Ascending aorta (tissue), 2 donors: ENCODE measurements around the gene BRAT1. TPM values are rescaled to one million over a fixed set of nuclear protein-coding genes. Genes with fewer than 3 reads are reported as not detected.

Source experiments
- DNase-seq, 2 donors: peaks; one replicate each; pipeline ENCODE4 v3.0.0-alpha.2; 2019; ENCODE audit warnings: low spot score in 2 of 2
- H3K27ac ChIP-seq, 2 donors: fragments of 200-600 bp; sonication (generic); one replicate each; pipeline ENCODE4 v1.5.1; 2016 to 2017; ENCODE audit warnings: mild to moderate bottlenecking in 1 of 2
- H3K27me3 ChIP-seq: fragments of 200-600 bp; sonication (generic); one replicate; pipeline ENCODE4 v1.5.1; 2017
- H3K36me3 ChIP-seq, 2 donors: fragments of 200-600 bp; sonication (generic); one replicate each; pipeline ENCODE4 v1.5.1; 2016
- H3K4me1 ChIP-seq, 2 donors: fragments of 200-600 bp; sonication (generic); one replicate each; pipeline ENCODE4 v1.5.1; 2016 to 2017; ENCODE audit warnings: mild to moderate bottlenecking in 1 of 2
- H3K4me3 ChIP-seq, 2 donors: fragments of 200-600 bp; sonication (generic); one replicate each; pipeline ENCODE4 v1.5.1; 2016 to 2017; ENCODE audit warnings: mild to moderate bottlenecking in 1 of 2
- H3K9me3 ChIP-seq, 2 donors: fragments of 200-600 bp; sonication (generic); one replicate each; pipeline ENCODE4 v1.5.1; 2016
- intact Hi-C: fragments of 100-400 bp; cut with DNase I; formaldehyde crosslinking; loops from one replicate; pipeline ENCODE4 v1.15.1; 2023
- total RNA-seq: library from RNA; depleted of rRNA; stranded (reverse); fragments of >200 nt; gene quantifications from one replicate; pipeline ENCODE4 v1.1.0, GENCODE V29; 2016
- TF ChIP-seq, protein P1 (sequence below), 3 experiments: fragments of 200-600 bp in 2 of 3; fragments of 450-650 bp in 1 of 3; sonication (generic) in 2 of 3; IDR thresholded peaks; one replicate each; pipeline ENCODE4 v1.5.1; 2016 to 2019; ENCODE audit warnings: antibody characterized with exemption in 3 of 3, mild to moderate bottlenecking in 1 of 3, moderate library complexity in 1 of 3

BRAT1 gene
- total RNA-seq, 1 donor from 2014 or later, result 84.0 TPM

- intact Hi-C loops, result no loop called here
- DNase-seq, result no peak
- Histone ChIP-seq H3K36me3 (peaks cover 5 to 22% of the 10 kb centered on the region in 2 donors), H3K4me3 (no peak overlapping the region), H3K27ac (no peak overlapping the region), H3K27me3 (no peaks in the 10 kb centered on the region), H3K9me3 (no peaks in the 10 kb centered on the region), H3K4me1 (no peaks in the 10 kb centered on the region)
- TF ChIP-seq, protein P1, sequence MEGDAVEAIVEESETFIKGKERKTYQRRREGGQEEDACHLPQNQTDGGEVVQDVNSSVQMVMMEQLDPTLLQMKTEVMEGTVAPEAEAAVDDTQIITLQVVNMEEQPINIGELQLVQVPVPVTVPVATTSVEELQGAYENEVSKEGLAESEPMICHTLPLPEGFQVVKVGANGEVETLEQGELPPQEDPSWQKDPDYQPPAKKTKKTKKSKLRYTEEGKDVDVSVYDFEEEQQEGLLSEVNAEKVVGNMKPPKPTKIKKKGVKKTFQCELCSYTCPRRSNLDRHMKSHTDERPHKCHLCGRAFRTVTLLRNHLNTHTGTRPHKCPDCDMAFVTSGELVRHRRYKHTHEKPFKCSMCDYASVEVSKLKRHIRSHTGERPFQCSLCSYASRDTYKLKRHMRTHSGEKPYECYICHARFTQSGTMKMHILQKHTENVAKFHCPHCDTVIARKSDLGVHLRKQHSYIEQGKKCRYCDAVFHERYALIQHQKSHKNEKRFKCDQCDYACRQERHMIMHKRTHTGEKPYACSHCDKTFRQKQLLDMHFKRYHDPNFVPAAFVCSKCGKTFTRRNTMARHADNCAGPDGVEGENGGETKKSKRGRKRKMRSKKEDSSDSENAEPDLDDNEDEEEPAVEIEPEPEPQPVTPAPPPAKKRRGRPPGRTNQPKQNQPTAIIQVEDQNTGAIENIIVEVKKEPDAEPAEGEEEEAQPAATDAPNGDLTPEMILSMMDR (IDR thresholded peaks at IDR 0.05), result no peak
Measured at GRCh38 chr7:2582006-2582735, 26.8 kb upstream of the BRAT1 start.

DNA sequence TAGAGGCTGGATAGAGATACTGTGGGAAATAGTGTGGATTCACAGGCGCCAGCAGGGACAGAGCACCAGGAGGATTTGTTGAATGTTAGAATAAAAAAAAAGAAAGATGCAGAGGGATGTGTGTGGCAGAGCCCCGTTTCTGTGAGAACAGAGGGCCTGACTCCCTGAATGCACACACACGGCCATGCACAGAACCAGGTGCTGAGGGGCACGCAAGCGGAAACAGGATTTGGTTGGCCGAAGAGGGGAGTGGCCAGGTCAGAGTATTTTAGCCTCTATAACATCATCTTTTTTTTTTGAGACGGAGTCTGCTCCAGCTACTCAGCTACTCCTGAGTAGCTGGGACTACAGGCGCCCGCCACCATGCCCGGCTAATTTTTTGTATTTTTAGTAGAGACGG is 25.3 kb upstream of the BRAT1 start:
- TF ChIP-seq, protein P1 (IDR thresholded peaks at IDR 0.05), result no peak
- intact Hi-C loops, result no loop called here
- Histone ChIP-seq H3K9me3 (no peaks in the 10 kb centered on the region), H3K27me3 (no peaks in the 10 kb centered on the region), H3K27ac (no peak overlapping the region), H3K4me1 (no peaks in the 10 kb centered on the region), H3K36me3 (peaks cover 5 to 14% of the 10 kb centered on the region in 2 donors), H3K4me3 (no peak overlapping the region)
- DNase-seq, result no peak

DNA sequence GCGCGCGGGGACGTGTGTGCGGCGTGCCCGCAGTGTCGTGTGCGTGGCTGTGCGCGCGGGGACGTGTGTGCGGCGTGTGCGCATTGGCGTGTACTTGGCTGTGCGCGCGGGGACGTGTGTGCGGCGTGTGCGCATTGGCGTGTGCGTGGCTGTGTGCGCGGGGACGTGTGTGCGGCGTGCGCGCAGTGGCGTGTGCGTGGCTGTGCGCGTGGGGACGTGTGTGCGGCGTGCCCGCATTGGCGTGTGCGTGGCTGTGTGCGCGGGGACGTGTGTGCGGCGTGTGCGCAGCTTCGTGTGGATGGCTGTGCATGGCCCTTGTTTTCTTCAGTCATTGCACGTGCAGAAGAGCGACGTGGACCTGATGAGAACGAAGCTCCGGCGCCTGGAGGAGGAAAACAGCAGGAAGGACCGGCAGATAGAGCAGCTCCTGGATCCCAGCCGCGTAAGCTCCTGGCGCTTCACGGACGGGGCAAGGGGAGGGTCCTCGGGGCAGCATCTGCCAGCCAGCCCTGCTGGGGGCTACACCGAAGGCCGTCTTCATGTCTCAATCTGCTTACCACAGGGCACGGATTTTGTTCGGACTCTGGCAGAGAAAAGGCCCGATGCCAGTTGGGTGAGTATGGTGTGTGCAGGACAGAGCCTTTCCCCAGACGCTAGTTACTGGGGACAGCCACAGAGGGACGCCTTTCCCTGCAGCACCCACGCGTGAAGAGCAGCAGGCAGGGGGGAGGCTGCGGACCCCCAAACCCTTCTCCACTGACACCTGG is 22.8 kb upstream of the BRAT1 start:
- Histone ChIP-seq H3K36me3 (peaks cover 6 to 16% of the 10 kb centered on the region in 2 donors), H3K27ac (no peak overlapping the region), H3K27me3 (no peaks in the 10 kb centered on the region), H3K4me1 (no peaks in the 10 kb centered on the region), H3K4me3 (no peak overlapping the region), H3K9me3 (no peaks in the 10 kb centered on the region)
- TF ChIP-seq, protein P1 (IDR thresholded peaks at IDR 0.05), result no peak
- intact Hi-C loops, result no loop called here
- no peak for DNase-seq

- TF ChIP-seq, protein P1 (IDR thresholded peaks at IDR 0.05), result no peak
- peaks cover 15 to 25% of the 10 kb centered on the region in 2 donors for H3K36me3 ChIP-seq
Measured at GRCh38 chr7:2576742-2577491, 21.6 kb upstream of the BRAT1 start.

DNA sequence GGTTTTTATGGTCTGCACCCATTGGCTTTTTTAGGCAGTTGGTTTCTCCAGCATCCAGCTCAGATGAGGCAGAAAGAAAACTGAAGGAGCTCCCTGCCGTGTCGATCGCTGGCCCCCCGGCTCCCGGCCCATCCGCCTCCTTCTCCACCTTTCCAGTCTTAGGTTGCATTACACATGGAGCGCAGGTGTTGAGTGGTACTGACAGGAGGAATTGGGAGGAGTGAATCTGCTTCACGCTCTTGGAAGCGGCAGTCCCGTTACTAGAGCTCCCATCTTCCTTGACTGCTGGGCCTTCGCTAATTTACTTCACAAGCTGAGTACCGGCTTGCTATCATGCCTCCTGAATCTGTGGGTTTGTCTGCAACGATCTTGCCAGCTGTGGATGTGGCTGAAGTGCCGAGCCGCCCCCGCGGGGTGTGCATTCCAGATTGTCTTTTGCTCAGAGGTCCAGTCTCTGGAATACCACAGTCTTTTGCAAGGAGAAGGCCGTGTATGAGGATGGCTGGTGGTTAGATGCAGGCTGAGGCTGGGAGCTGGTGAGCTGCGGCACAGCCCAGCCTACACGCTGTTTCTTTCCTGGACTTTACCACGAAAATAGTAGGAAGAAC is 20.5 kb upstream of the BRAT1 start:
- Histone ChIP-seq H3K27ac (no peak overlapping the region), H3K4me1 (no peaks in the 10 kb centered on the region), H3K36me3 (peaks cover 15 to 25% of the 10 kb centered on the region in 2 donors), H3K9me3 (no peaks in the 10 kb centered on the region), H3K27me3 (no peaks in the 10 kb centered on the region), H3K4me3 (no peak overlapping the region)
- intact Hi-C loops, result no loop called here
- DNase-seq, result no peak
- TF ChIP-seq, protein P1 (IDR thresholded peaks at IDR 0.05), result no peak

More at GRCh38 chr7:2576742-2577491, 21.6 kb upstream of the BRAT1 start:
- Histone ChIP-seq H3K27me3 (no peaks in the 10 kb centered on the region), H3K4me1 (no peaks in the 10 kb centered on the region), H3K4me3 (no peak overlapping the region), H3K9me3 (no peaks in the 10 kb centered on the region), H3K27ac (no peak overlapping the region)
- intact Hi-C loops, result no loop called here
- DNase-seq, result no peak
